Neural progenitor cell (in vitro differentiated cells): Measurements from ENCODE around the gene VSIG2. TPM values are rescaled to one million over a fixed set of nuclear protein-coding genes. Genes with fewer than 3 reads are reported as not detected.

Experiments
- DNase-seq: peaks from one replicate; pipeline ENCODE4 v3.0.0-alpha.2; 2016; ENCODE audit warnings: low spot score
- H2AFZ ChIP-seq: fragments of 200-600 bp; sonication (generic); replicated peaks from 2 replicates; pipeline ENCODE4 v1.6.1; 2016; ENCODE audit warnings: antibody characterized with exemption
- H3F3A ChIP-seq: fragments of 200-600 bp; sonication (generic); 2 replicates; pipeline ENCODE4 v1.6.1; 2016; ENCODE audit warnings: antibody characterized with exemption, low read depth
- H3K27ac ChIP-seq: fragments of 200-600 bp; sonication (generic); 2 replicates; pipeline ENCODE4 v1.5.1; 2016; ENCODE audit warnings: mild to moderate bottlenecking
- H3K27me3 ChIP-seq: fragments of 200-600 bp; sonication (generic); 2 replicates; pipeline ENCODE4 v1.6.1; 2016; ENCODE audit warnings: mild to moderate bottlenecking, moderate library complexity
- H3K36me3 ChIP-seq: fragments of 200-600 bp; sonication (generic); 2 replicates; pipeline ENCODE4 v1.5.1; 2016
- H3K4me1 ChIP-seq: fragments of 200-600 bp; sonication (generic); 2 replicates; pipeline ENCODE4 v1.6.1; 2016; ENCODE audit warnings: mixed run types
- H3K4me2 ChIP-seq: fragments of 200-600 bp; sonication (generic); 2 replicates; pipeline ENCODE4 v1.6.1; 2016
- H3K4me3 ChIP-seq: fragments of 200-600 bp; sonication (generic); 2 replicates; pipeline ENCODE4 v1.5.1; 2016
- H3K79me2 ChIP-seq: fragments of 200-600 bp; sonication (generic); 2 replicates; pipeline ENCODE4 v1.6.1; 2016; ENCODE audit warnings: low read depth
- H3K9ac ChIP-seq: fragments of 200-600 bp; sonication (generic); 2 replicates; pipeline ENCODE4 v1.6.1; 2016
- H3K9me3 ChIP-seq: fragments of 200-600 bp; sonication (generic); 2 replicates; pipeline ENCODE4 v1.5.1; 2016; ENCODE audit warnings: low read depth
- H4K20me1 ChIP-seq: fragments of 200-600 bp; sonication (generic); 2 replicates; pipeline ENCODE4 v1.6.1; 2016; ENCODE audit warnings: low read depth
- H3K27ac Mint-ChIP-seq: 3 replicates; pipeline ENCODE4 v1.8.0; 2021; ENCODE audit warnings: mixed read lengths
- H3K27me3 Mint-ChIP-seq: 2 replicates; pipeline ENCODE4 v1.8.0; 2022; ENCODE audit warnings: low read depth, mild to moderate bottlenecking, inconsistent platforms, moderate library complexity, mixed read lengths; ENCODE audit not compliant: insufficient read depth
- H3K36me3 Mint-ChIP-seq: 3 replicates; pipeline ENCODE4 v1.8.0; 2021; ENCODE audit warnings: mixed read lengths
- H3K4me1 Mint-ChIP-seq: 3 replicates; pipeline ENCODE4 v1.8.0; 2021; ENCODE audit warnings: mixed read lengths
- H3K4me3 Mint-ChIP-seq: 3 replicates; pipeline ENCODE4 v1.8.0; 2021; ENCODE audit warnings: mild to moderate bottlenecking, moderate library complexity, mixed read lengths
- H3K9me3 Mint-ChIP-seq: 3 replicates; pipeline ENCODE4 v1.8.0; 2020; ENCODE audit warnings: mixed read lengths
- EZH2 ChIP-seq: fragments of 200-600 bp; sonication (generic); IDR thresholded peaks from 2 replicates; pipeline ENCODE4 v1.6.1; 2017; ENCODE audit warnings: antibody characterized with exemption, mild to moderate bottlenecking, moderate library complexity
- EZH2phosphoT487 ChIP-seq: fragments of 200-600 bp; sonication (generic); IDR thresholded peaks from 2 replicates; pipeline ENCODE4 v1.6.1; 2017; ENCODE audit warnings: antibody characterized with exemption
- total RNA-seq: library from RNA; depleted of rRNA; stranded (reverse); fragments of >200 nt; gene quantifications from 2 replicates; pipeline ENCODE4 v1.2.3, GENCODE V29; 2015; ENCODE audit warnings: low replicate concordance
- TF ChIP-seq, protein P1 (sequence below): fragments of 200-600 bp; sonication (generic); IDR thresholded peaks from 2 replicates; pipeline ENCODE4 v1.5.1; 2017; ENCODE audit warnings: antibody characterized with exemption, mild to moderate bottlenecking

VSIG2 gene
- total RNA-seq, 1 donor from 2014 or later: not detected

GRCh38 chr11:124736736-124737135, 15.3 kb downstream of the VSIG2 start:
- no peak overlapping the region for H3K9ac ChIP-seq
- H3K36me3 Mint-ChIP-seq: no peaks in the 10 kb centered on the region
- H3K4me3 ChIP-seq: no peak overlapping the region
- no peak overlapping the region for H3K4me2 ChIP-seq
- no peak overlapping the region for H3K27ac ChIP-seq
- peaks cover 24% of the 10 kb centered on the region for H3K4me1 ChIP-seq
- H3K9me3 Mint-ChIP-seq: no peaks in the 10 kb centered on the region
- no peak overlapping the region for H2AFZ ChIP-seq
- no peak for DNase-seq
- H3K27ac Mint-ChIP-seq: no peak overlapping the region
- no peaks in the 10 kb centered on the region for H3K79me2 ChIP-seq
- no peaks in the 10 kb centered on the region for H3K36me3 ChIP-seq
- peaks cover 19% of the 10 kb centered on the region for H3F3A ChIP-seq
- peaks cover 12% of the 10 kb centered on the region for H4K20me1 ChIP-seq
- H3K27me3 Mint-ChIP-seq: peaks cover 14% of the 10 kb centered on the region
- TF ChIP-seq EZH2: no peak
- TF ChIP-seq EZH2phosphoT487: no peak
- TF ChIP-seq, protein P1, sequence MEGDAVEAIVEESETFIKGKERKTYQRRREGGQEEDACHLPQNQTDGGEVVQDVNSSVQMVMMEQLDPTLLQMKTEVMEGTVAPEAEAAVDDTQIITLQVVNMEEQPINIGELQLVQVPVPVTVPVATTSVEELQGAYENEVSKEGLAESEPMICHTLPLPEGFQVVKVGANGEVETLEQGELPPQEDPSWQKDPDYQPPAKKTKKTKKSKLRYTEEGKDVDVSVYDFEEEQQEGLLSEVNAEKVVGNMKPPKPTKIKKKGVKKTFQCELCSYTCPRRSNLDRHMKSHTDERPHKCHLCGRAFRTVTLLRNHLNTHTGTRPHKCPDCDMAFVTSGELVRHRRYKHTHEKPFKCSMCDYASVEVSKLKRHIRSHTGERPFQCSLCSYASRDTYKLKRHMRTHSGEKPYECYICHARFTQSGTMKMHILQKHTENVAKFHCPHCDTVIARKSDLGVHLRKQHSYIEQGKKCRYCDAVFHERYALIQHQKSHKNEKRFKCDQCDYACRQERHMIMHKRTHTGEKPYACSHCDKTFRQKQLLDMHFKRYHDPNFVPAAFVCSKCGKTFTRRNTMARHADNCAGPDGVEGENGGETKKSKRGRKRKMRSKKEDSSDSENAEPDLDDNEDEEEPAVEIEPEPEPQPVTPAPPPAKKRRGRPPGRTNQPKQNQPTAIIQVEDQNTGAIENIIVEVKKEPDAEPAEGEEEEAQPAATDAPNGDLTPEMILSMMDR: no peak
- H3K4me1 Mint-ChIP-seq: peaks cover 37% of the 10 kb centered on the region
- H3K27me3 ChIP-seq: peaks cover 76% of the 10 kb centered on the region
- no peaks in the 10 kb centered on the region for H3K9me3 ChIP-seq
- H3K4me3 Mint-ChIP-seq: no peak overlapping the region

GRCh38 chr11:124732230-124732629, 19.8 kb downstream of the VSIG2 start:
- Mint-ChIP-seq H3K9me3 (no peaks in the 10 kb centered on the region), H3K4me3 (no peak overlapping the region), H3K27ac (no peak overlapping the region), H3K4me1 (peaks cover 13% of the 10 kb centered on the region), H3K36me3 (no peaks in the 10 kb centered on the region), H3K27me3 (peaks cover 8% of the 10 kb centered on the region)
- Histone ChIP-seq H3K79me2 (no peaks in the 10 kb centered on the region), H3K36me3 (no peaks in the 10 kb centered on the region), H3K4me2 (no peak overlapping the region), H3K9ac (no peak overlapping the region), H3K4me1 (peaks cover 8% of the 10 kb centered on the region), H3F3A (no peaks in the 10 kb centered on the region), H4K20me1 (no peaks in the 10 kb centered on the region), H2AFZ (no peak overlapping the region), H3K27me3 (peaks cover 33% of the 10 kb centered on the region), H3K9me3 (no peaks in the 10 kb centered on the region), H3K4me3 (no peak overlapping the region), H3K27ac (no peak overlapping the region)
- DNase-seq: no peak
- TF ChIP-seq EZH2phosphoT487: no peak
- TF ChIP-seq, protein P1: no peak
- no peak for TF ChIP-seq EZH2

GRCh38 chr11:124729571-124729970, 22.5 kb downstream of the VSIG2 start:
- peaks cover 21% of the 10 kb centered on the region for H3K4me1 Mint-ChIP-seq
- H3K9me3 Mint-ChIP-seq: no peaks in the 10 kb centered on the region
- H3K27ac Mint-ChIP-seq: no peak overlapping the region
- H3K27me3 Mint-ChIP-seq: peaks cover 18% of the 10 kb centered on the region
- no peaks in the 10 kb centered on the region for H4K20me1 ChIP-seq
- no peak overlapping the region for H3K4me2 ChIP-seq
- H3K4me1 ChIP-seq: peaks cover 22% of the 10 kb centered on the region
- DNase-seq: no peak
- H3K9ac ChIP-seq: no peak overlapping the region
- TF ChIP-seq EZH2 (no peak), EZH2phosphoT487 (no peak)
- TF ChIP-seq, protein P1: no peak
- no peak overlapping the region for H3K4me3 ChIP-seq
- H3K36me3 ChIP-seq: no peaks in the 10 kb centered on the region
- H3K36me3 Mint-ChIP-seq: no peaks in the 10 kb centered on the region
- H3K27ac ChIP-seq: no peak overlapping the region
- peaks cover 27% of the 10 kb centered on the region for H3K27me3 ChIP-seq
- H3K79me2 ChIP-seq: no peaks in the 10 kb centered on the region
- no peak overlapping the region for H2AFZ ChIP-seq
- no peaks in the 10 kb centered on the region for H3F3A ChIP-seq
- H3K4me3 Mint-ChIP-seq: no peak overlapping the region
- no peaks in the 10 kb centered on the region for H3K9me3 ChIP-seq
